OCI-M1 (cell line): ENCODE measurements around the gene CBFA2T3.

Source experiments
- DNase-seq: peaks from one replicate; lab custom pipeline; 2025; lab: John Stamatoyannopoulos, UW

The CBFA2T3 gene

GRCh38 chr16:88839745-88840599 is 137.0 kb downstream of the CBFA2T3 start:
- DNase-seq, result no peak

GRCh38 chr16:88839026-88839529 is 137.9 kb downstream of the CBFA2T3 start:
- no peak for DNase-seq

GRCh38 chr16:88838566-88838965 is 138.4 kb downstream of the CBFA2T3 start:
- DNase-seq, result no peak

- DNase-seq, result no peak
Measured at GRCh38 chr16:88837806-88838205, 139.2 kb downstream of the CBFA2T3 start.

GRCh38 chr16:88836791-88837190 is 140.2 kb downstream of the CBFA2T3 start:
- no peak for DNase-seq

- DNase-seq, result no peak
Measured at GRCh38 chr16:88835818-88836217, 141.2 kb downstream of the CBFA2T3 start.

- DNase-seq, result no peak
Measured at GRCh38 chr16:88835383-88835782, 141.6 kb downstream of the CBFA2T3 start.

GRCh38 chr16:88834670-88835069 is 142.3 kb downstream of the CBFA2T3 start:
- DNase-seq, result no peak

- DNase-seq, result no peak
Measured at GRCh38 chr16:88833086-88833485, 143.9 kb downstream of the CBFA2T3 start.

- no peak for DNase-seq
Measured at GRCh38 chr16:88831838-88832237, 145.2 kb downstream of the CBFA2T3 start.

- DNase-seq, result no peak
Measured at GRCh38 chr16:88830783-88831182, 146.2 kb downstream of the CBFA2T3 start.

- no peak for DNase-seq
Measured at GRCh38 chr16:88830258-88830657, 146.7 kb downstream of the CBFA2T3 start.

- no peak for DNase-seq
Measured at GRCh38 chr16:88828711-88829110, 148.3 kb downstream of the CBFA2T3 start.

- no peak for DNase-seq
Measured at GRCh38 chr16:88827727-88828126, 149.3 kb downstream of the CBFA2T3 start.

- no peak for DNase-seq
Measured at GRCh38 chr16:88826070-88826840, 150.8 kb downstream of the CBFA2T3 start.

GRCh38 chr16:88825146-88825545 is 151.9 kb downstream of the CBFA2T3 start:
- DNase-seq, result no peak
